ENCODE measurements around the gene HFE. TPM values are rescaled to one million over a fixed set of nuclear protein-coding genes. Genes with fewer than 3 reads are reported as not detected.

Gene HFE
- total RNA-seq, 2 donors from 2014 or later: 2.0 to 5.4 TPM

DNA sequence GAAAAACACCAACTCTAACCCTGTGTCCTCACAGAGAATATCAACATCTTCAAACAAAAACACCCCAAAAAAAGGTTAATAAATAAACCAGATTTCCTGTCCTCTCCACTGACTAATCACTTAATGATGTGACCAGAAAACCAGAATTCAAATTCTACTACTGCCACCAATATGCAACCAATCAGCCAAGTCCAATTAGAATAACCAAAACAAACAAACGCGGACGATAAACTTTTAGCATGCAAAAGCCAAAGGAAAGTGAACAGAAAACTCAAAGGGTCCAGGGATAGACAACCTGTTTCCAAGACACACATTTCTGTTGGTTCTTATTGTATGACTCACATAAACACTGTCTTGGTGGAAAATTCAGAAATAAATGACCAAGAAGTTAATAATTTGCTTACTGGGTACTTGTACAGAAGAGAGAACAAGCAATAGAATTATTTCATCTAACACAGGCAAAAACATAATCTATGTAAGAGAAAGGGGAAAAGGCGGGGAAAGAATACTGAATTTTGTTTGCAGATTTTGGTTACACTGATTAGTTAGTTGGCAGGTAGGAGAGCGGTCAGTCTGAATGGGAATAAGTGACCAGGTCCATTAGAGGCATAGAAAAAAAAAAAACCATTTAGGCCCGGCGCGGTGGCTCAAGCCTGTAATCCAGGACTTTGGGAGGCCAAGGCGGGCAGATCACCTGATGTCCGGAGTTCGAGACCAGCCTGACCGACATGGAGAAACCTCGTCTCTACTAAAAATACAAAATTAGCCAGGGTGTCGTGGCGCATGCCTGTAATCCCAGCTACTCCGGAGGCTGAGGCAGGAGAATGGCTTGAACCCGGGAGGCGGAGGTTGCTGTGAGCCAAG lies 34.1 kb downstream of the HFE start:
- H3K4me1 ChIP-seq: peaks cover 6% of the 10 kb centered on the region
- H3K36me3 ChIP-seq (replicated peaks in 1 of 2; ENCODE audit: insufficient read depth in 1 of 2, low read depth in 2 of 2): no peaks in the 10 kb centered on the region
- no peak for ATAC-seq
- H3K27me3 ChIP-seq: no peaks in the 10 kb centered on the region
- no peak overlapping the region for H3K4me3 ChIP-seq
- WGBS, 2 donors: 71 to 78% methylated on average over 18 of the region's 18 CpGs
- TF ChIP-seq, protein P1, sequence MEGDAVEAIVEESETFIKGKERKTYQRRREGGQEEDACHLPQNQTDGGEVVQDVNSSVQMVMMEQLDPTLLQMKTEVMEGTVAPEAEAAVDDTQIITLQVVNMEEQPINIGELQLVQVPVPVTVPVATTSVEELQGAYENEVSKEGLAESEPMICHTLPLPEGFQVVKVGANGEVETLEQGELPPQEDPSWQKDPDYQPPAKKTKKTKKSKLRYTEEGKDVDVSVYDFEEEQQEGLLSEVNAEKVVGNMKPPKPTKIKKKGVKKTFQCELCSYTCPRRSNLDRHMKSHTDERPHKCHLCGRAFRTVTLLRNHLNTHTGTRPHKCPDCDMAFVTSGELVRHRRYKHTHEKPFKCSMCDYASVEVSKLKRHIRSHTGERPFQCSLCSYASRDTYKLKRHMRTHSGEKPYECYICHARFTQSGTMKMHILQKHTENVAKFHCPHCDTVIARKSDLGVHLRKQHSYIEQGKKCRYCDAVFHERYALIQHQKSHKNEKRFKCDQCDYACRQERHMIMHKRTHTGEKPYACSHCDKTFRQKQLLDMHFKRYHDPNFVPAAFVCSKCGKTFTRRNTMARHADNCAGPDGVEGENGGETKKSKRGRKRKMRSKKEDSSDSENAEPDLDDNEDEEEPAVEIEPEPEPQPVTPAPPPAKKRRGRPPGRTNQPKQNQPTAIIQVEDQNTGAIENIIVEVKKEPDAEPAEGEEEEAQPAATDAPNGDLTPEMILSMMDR (IDR thresholded peaks at IDR 0.05): no peak
- TF ChIP-seq POLR2A (IDR thresholded peaks at IDR 0.05): no peak
- H3K9me3 ChIP-seq: no peaks in the 10 kb centered on the region
- intact Hi-C loops (cut with DNase I): no loop called here
- peak in 1 of 4 donors; percentile 18 for DNase-seq
- H3K27ac ChIP-seq: peak overlapping the region in 3 of 4 donors; percentile 44 to 98 (median 95)

DNA sequence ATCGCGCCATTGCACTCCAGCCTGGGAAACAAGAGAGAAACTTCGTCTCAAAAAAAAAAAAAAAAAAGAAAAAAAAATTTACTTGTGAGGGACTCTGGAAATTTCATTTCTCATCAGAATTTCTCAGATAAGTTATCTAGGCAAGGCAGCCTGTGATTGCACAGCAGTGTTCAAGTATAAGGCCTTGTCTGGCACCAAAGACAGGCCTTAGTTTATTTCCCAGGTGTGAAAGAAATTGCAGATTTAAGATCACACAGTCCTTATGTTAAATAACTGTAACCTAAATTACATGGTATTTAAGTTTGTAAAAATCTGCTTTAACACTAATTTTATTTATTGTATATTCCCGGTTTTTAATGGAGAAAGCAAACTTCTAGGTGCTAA lies 34.8 kb downstream of the HFE start:
- no peaks in the 10 kb centered on the region for H3K9me3 ChIP-seq
- intact Hi-C loops (cut with DNase I): no loop called here
- peaks cover 12% of the 10 kb centered on the region for H3K4me1 ChIP-seq
- 68 to 71% methylated on average over 4 of the region's 4 CpGs for WGBS, 2 donors
- DNase-seq: no peak
- TF ChIP-seq, protein P1 (IDR thresholded peaks at IDR 0.05): no peak
- no peak for TF ChIP-seq POLR2A (IDR thresholded peaks at IDR 0.05)
- H3K27ac ChIP-seq: peak overlapping the region in 3 of 4 donors; percentile 95 to 98 (median 97)
- no peak for ATAC-seq
- no peaks in the 10 kb centered on the region for H3K36me3 ChIP-seq (replicated peaks in 1 of 2; ENCODE audit: insufficient read depth in 1 of 2, low read depth in 2 of 2)
- H3K27me3 ChIP-seq: no peaks in the 10 kb centered on the region
- H3K4me3 ChIP-seq: no peak overlapping the region

DNA sequence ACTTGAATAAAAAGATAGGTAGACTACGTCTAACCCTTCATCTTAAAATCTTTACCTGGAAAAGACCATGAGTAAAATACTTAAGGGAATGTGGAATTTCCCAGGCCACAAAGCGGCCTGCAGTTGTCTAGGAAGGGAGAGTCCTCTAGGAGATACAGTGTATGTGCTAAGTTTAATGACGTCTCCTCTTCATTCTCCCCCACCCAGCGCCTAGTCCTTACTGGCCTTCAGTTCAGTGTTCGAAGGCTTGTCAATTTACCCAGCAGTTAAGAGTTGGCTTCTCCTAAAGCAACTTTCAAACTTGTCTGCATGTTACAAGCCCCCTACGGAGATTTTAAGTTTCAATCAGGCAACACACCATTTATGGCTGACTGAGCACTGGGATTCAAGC lies 35.2 kb downstream of the HFE start:
- H3K9me3 ChIP-seq: no peaks in the 10 kb centered on the region
- no peak for ATAC-seq
- H3K27me3 ChIP-seq: no peaks in the 10 kb centered on the region
- H3K27ac ChIP-seq: peak overlapping the region; percentile 95 to 98 (median 97)
- H3K36me3 ChIP-seq (replicated peaks in 1 of 2; ENCODE audit: insufficient read depth in 1 of 2, low read depth in 2 of 2): no peaks in the 10 kb centered on the region
- no peak overlapping the region for H3K4me3 ChIP-seq
- intact Hi-C loops (cut with DNase I): no loop called here
- peak in 1 of 4 donors; percentile 16 for DNase-seq
- TF ChIP-seq POLR2A (IDR thresholded peaks at IDR 0.05): no peak
- TF ChIP-seq, protein P1 (IDR thresholded peaks at IDR 0.05): no peak
- H3K4me1 ChIP-seq: peaks cover 16% of the 10 kb centered on the region
- WGBS, 2 donors: 55 to 65% methylated on average over 6 of the region's 6 CpGs

DNA sequence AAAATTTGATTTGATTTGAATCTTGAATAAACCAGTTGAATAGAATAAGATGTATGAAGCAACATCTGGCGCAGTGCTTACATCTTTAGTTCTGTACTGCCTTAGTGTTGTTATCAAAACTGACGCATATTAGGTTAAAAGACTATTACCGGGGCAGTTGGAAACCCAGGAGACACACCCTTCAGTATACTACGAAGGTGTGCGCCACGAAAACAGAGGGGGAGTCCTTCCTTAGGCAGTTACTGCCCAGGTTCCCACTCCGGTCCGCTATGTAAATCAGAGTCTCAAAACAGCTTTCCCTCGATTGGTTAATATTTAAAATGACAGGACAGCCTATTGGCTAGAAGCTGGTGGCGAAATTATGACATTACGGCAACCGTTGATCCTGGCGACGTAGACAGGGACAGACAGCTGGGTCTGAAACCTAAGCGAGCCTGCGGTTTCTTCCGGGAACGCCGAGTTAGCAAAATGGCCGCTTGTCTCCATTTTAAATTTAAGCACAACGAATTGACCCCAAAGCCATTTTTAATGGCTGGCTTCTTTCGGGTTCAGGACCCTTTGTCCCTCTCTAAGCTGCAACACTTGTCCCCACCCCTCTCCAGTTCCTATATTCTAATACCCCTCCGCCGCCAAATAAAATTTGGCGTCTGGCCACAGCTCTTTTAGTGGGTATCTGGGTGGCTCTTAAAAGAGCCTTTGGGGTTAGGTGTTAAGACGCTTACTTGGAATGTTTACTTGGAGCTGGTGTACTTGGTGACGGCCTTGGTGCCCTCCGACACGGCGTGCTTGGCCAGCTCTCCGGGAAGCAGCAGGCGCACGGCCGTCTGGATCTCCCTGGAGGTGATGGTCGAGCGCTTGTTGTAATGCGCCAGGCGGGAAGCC lies 35.8 kb downstream of the HFE start:
- H3K9me3 ChIP-seq: no peaks in the 10 kb centered on the region
- no peaks in the 10 kb centered on the region for H3K36me3 ChIP-seq (replicated peaks in 1 of 2; ENCODE audit: insufficient read depth in 1 of 2, low read depth in 2 of 2)
- 1% methylated on average over 26 to 38 of the region's 38 CpGs for WGBS, 2 donors
- peak overlapping the region; percentile 33 to 42 for H3K4me3 ChIP-seq
- H3K4me1 ChIP-seq: peaks cover 22% of the 10 kb centered on the region
- peak; percentile 80 for ATAC-seq
- DNase-seq: peak; percentile 96 to 98 (median 96)
- TF ChIP-seq, protein P1 (IDR thresholded peaks at IDR 0.05): peak in 2 of 7 experiments; percentile 5 to 6
- TF ChIP-seq POLR2A (IDR thresholded peaks at IDR 0.05): peak; percentile 58 to 74 (median 64)
- peak overlapping the region; percentile 95 to 98 (median 97) for H3K27ac ChIP-seq
- no peaks in the 10 kb centered on the region for H3K27me3 ChIP-seq
- intact Hi-C loops (cut with DNase I): no loop called here
